Astrocyte of the cerebellum (primary cell): ENCODE data around the gene HDGFL2.

Experiments used
- DNase-seq: peaks from one replicate; pipeline ENCODE4 v3.0.0-alpha.2; 2011; ENCODE audit warnings: low read depth
- H3K4me3 ChIP-seq: 2 replicates; pipeline ENCODE4 v1.5.1; 2011; ENCODE audit warnings: mild to moderate bottlenecking, low read depth, low read length, moderate library complexity
- in situ Hi-C: cut with HindIII; loops from 2 replicates; pipeline ENCODE4 v1.10.0; 2017; ENCODE audit warnings: low sequenced_read_pairs
- TF ChIP-seq, protein P1 (sequence below): IDR thresholded peaks from 2 replicates; pipeline ENCODE4 v1.5.1; 2012; ENCODE audit warnings: low read length, low read depth, moderate library complexity, mild to moderate bottlenecking; ENCODE audit errors: missing control alignments

Gene HDGFL2

DNA sequence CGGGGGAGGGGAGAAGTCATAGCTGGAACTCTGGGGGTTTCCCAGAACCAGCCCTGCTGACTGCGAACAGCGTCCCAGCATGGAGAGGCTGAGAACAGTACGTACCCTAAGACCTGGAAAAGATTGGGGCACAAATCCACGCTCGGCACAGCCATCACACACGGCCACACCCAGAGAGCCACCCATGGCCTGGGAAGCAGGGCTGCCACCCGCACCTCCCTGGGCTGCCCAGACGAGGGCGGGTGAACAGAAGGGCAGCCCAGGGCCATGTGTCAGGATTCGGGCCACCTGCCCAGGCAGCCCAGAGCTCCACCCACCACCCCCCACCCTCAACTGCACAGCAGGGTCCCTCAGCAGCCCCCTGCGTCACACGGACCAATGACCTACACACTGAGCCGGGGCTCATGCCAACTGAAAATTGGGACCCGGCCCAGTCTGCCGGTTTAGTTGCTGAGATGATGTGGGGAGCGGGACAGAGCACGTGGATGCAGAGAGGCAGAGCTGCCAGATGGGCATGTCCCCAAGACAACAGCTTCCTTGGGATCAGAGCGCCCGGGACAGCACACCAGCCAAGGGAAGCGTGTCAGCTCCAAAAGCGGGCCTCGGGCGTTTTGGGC, 23.0 kb upstream of the HDGFL2 start:
- in situ Hi-C loops: no loop called here
- TF ChIP-seq, protein P1, sequence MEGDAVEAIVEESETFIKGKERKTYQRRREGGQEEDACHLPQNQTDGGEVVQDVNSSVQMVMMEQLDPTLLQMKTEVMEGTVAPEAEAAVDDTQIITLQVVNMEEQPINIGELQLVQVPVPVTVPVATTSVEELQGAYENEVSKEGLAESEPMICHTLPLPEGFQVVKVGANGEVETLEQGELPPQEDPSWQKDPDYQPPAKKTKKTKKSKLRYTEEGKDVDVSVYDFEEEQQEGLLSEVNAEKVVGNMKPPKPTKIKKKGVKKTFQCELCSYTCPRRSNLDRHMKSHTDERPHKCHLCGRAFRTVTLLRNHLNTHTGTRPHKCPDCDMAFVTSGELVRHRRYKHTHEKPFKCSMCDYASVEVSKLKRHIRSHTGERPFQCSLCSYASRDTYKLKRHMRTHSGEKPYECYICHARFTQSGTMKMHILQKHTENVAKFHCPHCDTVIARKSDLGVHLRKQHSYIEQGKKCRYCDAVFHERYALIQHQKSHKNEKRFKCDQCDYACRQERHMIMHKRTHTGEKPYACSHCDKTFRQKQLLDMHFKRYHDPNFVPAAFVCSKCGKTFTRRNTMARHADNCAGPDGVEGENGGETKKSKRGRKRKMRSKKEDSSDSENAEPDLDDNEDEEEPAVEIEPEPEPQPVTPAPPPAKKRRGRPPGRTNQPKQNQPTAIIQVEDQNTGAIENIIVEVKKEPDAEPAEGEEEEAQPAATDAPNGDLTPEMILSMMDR: no peak

DNA sequence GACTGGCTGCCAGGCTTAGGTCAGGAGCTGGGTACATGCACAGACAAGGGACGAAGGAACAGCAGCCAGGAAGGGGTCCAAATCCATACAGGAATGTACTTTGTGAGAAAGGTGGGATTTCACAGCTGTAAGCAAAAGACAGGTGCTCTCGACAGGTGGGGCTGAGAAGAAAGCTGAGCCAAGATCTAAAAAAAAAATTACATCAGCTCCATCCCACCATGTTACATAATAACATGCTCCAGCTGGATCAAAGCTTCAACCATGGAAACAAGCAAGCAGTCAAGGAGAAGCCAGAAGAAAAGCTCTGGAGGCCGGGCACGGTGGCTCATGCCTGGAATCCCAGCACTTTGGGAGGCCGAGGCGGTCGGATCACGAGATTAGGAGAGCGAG, 22.5 kb upstream of the HDGFL2 start:
- DNase-seq: no peak
- in situ Hi-C loops: no loop called here
- H3K4me3 ChIP-seq: no peak overlapping the region
- TF ChIP-seq, protein P1: no peak

More for the DNA sequence above, 23.0 kb upstream of the HDGFL2 start:
- DNase-seq: peak; percentile 22
- H3K4me3 ChIP-seq: no peak overlapping the region

DNA sequence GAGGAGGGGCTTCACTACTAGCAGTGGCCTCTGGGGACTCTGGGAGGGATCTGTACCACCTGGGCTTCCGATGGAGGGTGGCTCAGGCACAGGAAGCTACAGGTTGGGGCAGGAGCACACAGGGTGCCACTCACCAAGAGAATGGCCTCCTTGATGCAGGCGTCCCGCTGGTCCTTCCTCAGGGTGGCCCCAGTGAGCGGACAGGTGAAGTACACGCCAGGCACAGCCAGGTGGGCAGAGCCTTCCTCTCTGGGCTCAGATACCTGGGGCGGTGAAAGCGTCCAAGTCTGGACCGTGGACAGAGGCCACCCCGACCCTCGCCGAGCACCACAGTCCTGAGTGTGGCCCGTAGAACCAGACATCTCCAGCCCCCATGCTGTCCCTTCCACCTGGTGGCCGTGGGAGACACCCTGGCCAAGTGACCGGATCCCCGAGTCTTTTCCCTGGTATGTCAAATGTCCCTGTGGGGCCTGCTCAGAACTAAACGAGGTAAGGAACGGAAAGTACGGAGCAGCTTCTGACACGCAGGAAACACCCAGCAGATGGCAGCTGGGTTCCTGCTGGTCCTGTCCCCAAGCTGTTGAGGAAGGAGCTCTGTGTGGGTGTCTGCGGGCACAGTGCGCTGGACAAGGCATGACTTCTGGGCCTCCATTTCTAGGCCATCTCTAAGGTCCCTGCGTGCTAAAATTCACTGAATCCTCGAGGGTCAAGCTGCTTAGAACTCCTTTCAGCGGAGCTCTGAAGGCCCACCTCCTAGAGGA, 19.7 kb upstream of the HDGFL2 start:
- no peak for DNase-seq
- TF ChIP-seq, protein P1: no peak
- H3K4me3 ChIP-seq: no peak overlapping the region
- in situ Hi-C loops: no loop called here

DNA sequence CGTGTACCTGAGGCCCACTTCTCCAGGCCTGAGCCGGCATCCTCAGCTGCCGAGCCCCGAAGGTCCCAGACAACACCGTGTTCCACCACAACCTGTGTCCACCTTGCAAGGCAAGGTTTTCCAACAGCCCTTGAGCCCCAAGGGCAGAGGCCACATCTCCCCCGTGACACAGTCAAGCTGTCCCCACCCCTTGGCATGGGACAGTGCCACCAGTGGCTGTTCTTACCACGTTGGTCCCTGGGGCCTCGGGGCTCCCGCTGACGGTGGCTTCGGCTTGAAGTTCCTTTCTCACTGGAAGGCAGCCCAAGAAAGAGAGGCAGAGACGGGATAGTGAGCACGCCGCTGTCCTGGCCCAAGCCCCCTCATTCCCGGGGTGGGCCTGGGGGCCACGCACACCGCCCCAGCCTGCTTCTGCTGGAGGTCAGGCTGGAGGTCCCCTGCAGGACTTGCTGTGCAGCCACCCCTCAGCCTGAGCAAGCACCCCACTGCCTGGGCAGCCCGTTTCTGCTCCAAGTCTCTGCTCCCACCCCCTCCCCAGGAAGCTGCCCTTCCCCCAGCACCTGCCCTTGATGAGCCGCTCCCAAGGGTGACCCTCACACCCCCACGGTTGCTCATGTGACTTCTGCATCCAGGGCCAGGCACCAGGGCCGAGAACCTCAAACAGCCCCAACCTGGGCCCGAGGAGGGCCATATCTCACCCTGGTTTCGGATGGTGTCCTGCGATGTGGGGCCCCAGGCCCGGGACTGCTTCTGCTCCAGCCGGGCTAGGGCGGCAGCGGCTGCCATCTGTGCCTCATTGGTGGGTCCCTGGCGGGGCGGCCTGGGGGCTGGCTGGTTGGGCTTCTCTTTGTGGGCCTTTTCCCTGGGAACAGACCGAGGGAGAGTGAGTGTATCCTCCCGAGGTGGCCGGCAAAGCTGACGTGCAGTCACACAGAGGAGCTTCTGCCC, 18.6 kb upstream of the HDGFL2 start:
- DNase-seq: no peak
- in situ Hi-C loops: no loop called here
- TF ChIP-seq, protein P1: no peak
- H3K4me3 ChIP-seq: no peak overlapping the region

DNA sequence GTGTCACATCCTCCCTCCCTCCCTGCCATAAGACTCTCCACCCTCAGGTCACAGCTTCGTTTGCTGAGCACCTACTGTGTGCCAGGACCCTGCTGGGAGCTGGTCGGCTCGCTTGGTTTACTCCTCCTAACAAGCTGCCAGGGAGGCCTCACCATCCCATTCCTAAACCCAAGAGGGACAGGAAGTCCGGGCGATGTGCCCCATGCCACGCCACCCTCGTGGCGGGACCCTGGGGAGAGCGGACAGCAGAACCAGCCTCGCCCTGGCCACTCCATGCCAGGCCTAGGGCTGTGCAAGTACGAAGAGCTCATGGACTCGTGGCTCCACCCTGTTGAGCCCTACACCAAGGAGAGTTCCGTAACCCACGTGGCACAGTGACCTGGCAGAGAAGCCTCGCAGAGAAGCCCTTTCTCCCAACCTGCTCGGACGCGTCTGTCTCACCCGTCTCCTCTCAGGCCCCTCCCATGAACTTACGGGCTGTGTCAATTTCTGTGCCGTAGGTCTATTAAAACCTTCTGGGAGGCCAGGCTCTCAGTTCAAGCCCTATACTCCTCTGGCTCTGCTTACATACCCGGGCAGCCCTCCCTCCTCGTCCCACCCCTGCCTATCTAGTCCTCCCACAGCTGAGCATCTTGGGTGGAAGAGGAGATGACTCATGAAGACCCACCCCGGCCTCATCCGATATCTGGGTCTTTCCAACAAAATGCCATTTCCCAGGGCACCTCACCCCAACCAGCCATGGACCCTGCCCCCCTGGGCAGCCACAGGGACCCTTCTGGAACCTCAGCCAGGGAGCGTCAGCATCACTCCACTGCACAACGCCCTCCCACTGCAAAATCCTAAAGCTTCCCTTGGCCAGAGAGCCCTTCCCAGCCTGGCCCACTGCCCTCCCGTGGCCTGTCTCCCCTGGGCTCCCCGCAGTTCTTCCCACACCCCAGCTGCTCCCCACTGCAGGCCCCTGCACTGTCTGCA, 17.1 kb upstream of the HDGFL2 start:
- H3K4me3 ChIP-seq: peak overlapping the region; percentile 80

More for the DNA sequence above, 17.1 kb upstream of the HDGFL2 start:
- TF ChIP-seq, protein P1: no peak
- DNase-seq: no peak
- in situ Hi-C loops: no loop called here
